Activated T-cell treated with anti-CD3 and anti-CD28 coated beads, Interleukin-2, amount 50 U/mL, for 24 hours (primary cell): Measurements from ENCODE around the gene TMOD3.
A peak's percentile ranks its signal among the peaks of the same experiment; 100 is the strongest.
"Not testable (repeated sequence)": the region's sequence is repeated elsewhere in the genome, so short reads cannot be mapped to it uniquely, and the experiment has no call there.

Experiments used
- DNase-seq: peaks from one replicate; pipeline ENCODE4 v3.0.0-alpha.2; 2020
- H3K27ac Mint-ChIP-seq: 2 replicates; pipeline ENCODE4 v1.8.0; 2020; ENCODE audit warnings: mild to moderate bottlenecking, mixed read lengths
- H3K27me3 Mint-ChIP-seq: 2 replicates; pipeline ENCODE4 v1.8.0; 2020; ENCODE audit warnings: mixed read lengths
- H3K36me3 Mint-ChIP-seq: 2 replicates; pipeline ENCODE4 v1.8.0; 2020; ENCODE audit warnings: low read depth, mixed read lengths
- H3K4me1 Mint-ChIP-seq: 2 replicates; pipeline ENCODE4 v1.8.0; 2020; ENCODE audit warnings: low read depth, mixed read lengths
- H3K4me3 Mint-ChIP-seq: 2 replicates; pipeline ENCODE4 v1.8.0; 2020; ENCODE audit warnings: mild to moderate bottlenecking, moderate library complexity, mixed read lengths
- H3K9me3 Mint-ChIP-seq: 2 replicates; pipeline ENCODE4 v1.8.0; 2020; ENCODE audit warnings: mixed read lengths

TMOD3 gene

GRCh38 chr15:51866161-51866560 lies 36.7 kb downstream of the TMOD3 start:
- H3K4me3 Mint-ChIP-seq: no peak overlapping the region
- H3K27ac Mint-ChIP-seq: no peak overlapping the region
- H3K9me3 Mint-ChIP-seq: no peaks in the 10 kb centered on the region
- peaks cover 44% of the 10 kb centered on the region for H3K4me1 Mint-ChIP-seq
- H3K36me3 Mint-ChIP-seq: peaks cover 78% of the 10 kb centered on the region
- H3K27me3 Mint-ChIP-seq: no peaks in the 10 kb centered on the region
- DNase-seq: no peak

GRCh38 chr15:51866751-51867150 lies 37.3 kb downstream of the TMOD3 start:
- Mint-ChIP-seq H3K27me3 (no peaks in the 10 kb centered on the region), H3K27ac (peak overlapping the region; percentile 45), H3K4me1 (peaks cover 38% of the 10 kb centered on the region), H3K36me3 (peaks cover 84% of the 10 kb centered on the region), H3K9me3 (no peaks in the 10 kb centered on the region), H3K4me3 (no peak overlapping the region)
- DNase-seq: no peak

DNA sequence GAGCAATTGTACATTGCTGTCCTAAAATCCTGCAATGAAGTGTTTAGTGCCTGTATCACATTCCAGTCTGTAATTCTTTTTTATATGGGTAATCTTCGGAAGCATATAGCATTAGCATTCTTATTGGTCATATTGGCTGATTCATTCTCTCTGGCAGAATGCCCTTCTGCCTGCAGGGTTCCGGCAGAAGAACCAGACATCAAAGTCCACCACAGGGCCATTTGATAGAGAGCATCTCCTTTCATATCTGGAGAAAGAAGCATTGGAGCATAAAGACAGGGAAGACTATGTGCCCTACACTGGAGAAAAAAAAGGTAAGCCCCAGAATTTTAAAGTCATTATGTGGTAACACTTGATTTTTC lies 39.6 kb downstream of the TMOD3 start:
- no peak overlapping the region for H3K27ac Mint-ChIP-seq
- H3K36me3 Mint-ChIP-seq: peaks cover 86% of the 10 kb centered on the region
- H3K4me1 Mint-ChIP-seq: peaks cover 15% of the 10 kb centered on the region

GRCh38 chr15:51870774-51871173 lies 41.3 kb downstream of the TMOD3 start:
- Mint-ChIP-seq H3K27ac (peak overlapping the region; percentile 64), H3K9me3 (no peaks in the 10 kb centered on the region), H3K36me3 (peaks cover 84% of the 10 kb centered on the region), H3K4me3 (no peak overlapping the region), H3K27me3 (no peaks in the 10 kb centered on the region), H3K4me1 (no peaks in the 10 kb centered on the region)
- DNase-seq: no peak

More for the DNA sequence above, 39.6 kb downstream of the TMOD3 start:
- no peak overlapping the region for H3K4me3 Mint-ChIP-seq
- no peaks in the 10 kb centered on the region for H3K9me3 Mint-ChIP-seq
- DNase-seq: no peak
- H3K27me3 Mint-ChIP-seq: no peaks in the 10 kb centered on the region

- no peaks in the 10 kb centered on the region for H3K9me3 Mint-ChIP-seq
- H3K27ac Mint-ChIP-seq: no peak overlapping the region
- peaks cover 23% of the 10 kb centered on the region for H3K4me1 Mint-ChIP-seq
- DNase-seq: no peak
- H3K36me3 Mint-ChIP-seq: peaks cover 68% of the 10 kb centered on the region
- H3K27me3 Mint-ChIP-seq: no peaks in the 10 kb centered on the region
- H3K4me3 Mint-ChIP-seq: no peak overlapping the region
Measured at GRCh38 chr15:51874751-51875644, 45.5 kb downstream of the TMOD3 start.

GRCh38 chr15:51876169-51876568 lies 46.7 kb downstream of the TMOD3 start:
- H3K27ac Mint-ChIP-seq: peak overlapping the region; percentile 6
- peaks cover 27% of the 10 kb centered on the region for H3K4me1 Mint-ChIP-seq
- H3K4me3 Mint-ChIP-seq: no peak overlapping the region
- H3K9me3 Mint-ChIP-seq: no peaks in the 10 kb centered on the region
- no peak for DNase-seq
- peaks cover 68% of the 10 kb centered on the region for H3K36me3 Mint-ChIP-seq
- no peaks in the 10 kb centered on the region for H3K27me3 Mint-ChIP-seq

GRCh38 chr15:51878446-51879386 lies 49.3 kb downstream of the TMOD3 start:
- Mint-ChIP-seq H3K27me3 (no peaks in the 10 kb centered on the region), H3K4me3 (no peak overlapping the region), H3K27ac (peak overlapping the region; percentile 47), H3K4me1 (peaks cover 28% of the 10 kb centered on the region), H3K36me3 (peaks cover 53% of the 10 kb centered on the region), H3K9me3 (no peaks in the 10 kb centered on the region)
- DNase-seq: no peak

GRCh38 chr15:51879555-51879954 lies 50.1 kb downstream of the TMOD3 start:
- Mint-ChIP-seq H3K4me1 (peaks cover 33% of the 10 kb centered on the region), H3K36me3 (peaks cover 58% of the 10 kb centered on the region), H3K27me3 (no peaks in the 10 kb centered on the region), H3K9me3 (no peaks in the 10 kb centered on the region), H3K27ac (peak overlapping the region; percentile 29), H3K4me3 (no peak overlapping the region)
- DNase-seq: no peak

DNA sequence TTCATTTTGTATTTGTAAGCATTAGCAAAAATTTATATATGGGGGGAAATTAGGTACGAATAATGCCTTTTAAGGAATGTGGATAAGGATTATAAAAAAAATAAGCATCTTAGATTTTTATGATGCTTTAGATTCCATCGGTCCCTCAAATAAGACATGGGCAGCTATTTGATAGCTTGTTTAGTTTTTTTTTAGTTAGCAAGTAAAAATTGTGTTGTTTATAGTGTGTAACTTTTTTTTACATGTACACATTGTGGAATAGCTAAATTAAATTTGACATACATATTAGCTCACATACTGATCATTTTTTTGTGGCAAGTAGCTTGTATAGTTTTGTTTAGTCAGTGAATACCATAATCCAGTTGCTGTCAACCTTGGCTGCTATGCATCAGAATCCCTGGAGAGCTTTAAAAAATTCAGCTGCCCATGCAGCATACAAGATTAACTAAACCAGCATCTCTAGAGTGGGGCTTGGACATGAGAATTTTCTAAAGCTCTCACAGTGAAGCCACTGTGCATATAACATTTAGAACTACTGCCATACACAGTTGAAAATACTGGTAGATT lies 53.9 kb downstream of the TMOD3 start:
- Mint-ChIP-seq H3K36me3 (peaks cover 55% of the 10 kb centered on the region), H3K27me3 (no peaks in the 10 kb centered on the region), H3K4me3 (no peak overlapping the region), H3K9me3 (no peaks in the 10 kb centered on the region), H3K4me1 (peaks cover 26% of the 10 kb centered on the region), H3K27ac (no peak overlapping the region)
- no peak for DNase-seq

DNA sequence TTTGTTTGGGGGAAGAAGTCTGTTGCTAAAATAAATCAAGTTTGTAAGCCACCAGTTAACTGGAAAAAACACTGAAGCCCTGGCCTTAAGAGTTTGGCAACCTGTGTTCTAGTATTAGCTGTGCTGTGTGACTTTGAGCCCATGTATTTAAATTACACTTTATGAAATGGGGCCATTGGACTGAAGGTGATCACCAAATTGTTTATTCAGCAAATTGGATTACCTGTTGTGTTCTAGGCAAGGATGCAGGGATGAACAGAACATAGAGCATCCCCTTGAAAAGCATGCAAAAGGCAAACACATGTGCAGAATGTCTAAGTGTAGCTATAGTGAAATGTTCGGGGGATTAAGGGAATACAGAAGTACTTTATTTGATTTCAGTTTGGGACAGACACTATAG lies 54.6 kb downstream of the TMOD3 start:
- DNase-seq: no peak
- Mint-ChIP-seq H3K27ac (no peak overlapping the region), H3K9me3 (no peaks in the 10 kb centered on the region), H3K27me3 (no peaks in the 10 kb centered on the region), H3K4me1 (peaks cover 23% of the 10 kb centered on the region), H3K4me3 (no peak overlapping the region), H3K36me3 (peaks cover 57% of the 10 kb centered on the region)

DNA sequence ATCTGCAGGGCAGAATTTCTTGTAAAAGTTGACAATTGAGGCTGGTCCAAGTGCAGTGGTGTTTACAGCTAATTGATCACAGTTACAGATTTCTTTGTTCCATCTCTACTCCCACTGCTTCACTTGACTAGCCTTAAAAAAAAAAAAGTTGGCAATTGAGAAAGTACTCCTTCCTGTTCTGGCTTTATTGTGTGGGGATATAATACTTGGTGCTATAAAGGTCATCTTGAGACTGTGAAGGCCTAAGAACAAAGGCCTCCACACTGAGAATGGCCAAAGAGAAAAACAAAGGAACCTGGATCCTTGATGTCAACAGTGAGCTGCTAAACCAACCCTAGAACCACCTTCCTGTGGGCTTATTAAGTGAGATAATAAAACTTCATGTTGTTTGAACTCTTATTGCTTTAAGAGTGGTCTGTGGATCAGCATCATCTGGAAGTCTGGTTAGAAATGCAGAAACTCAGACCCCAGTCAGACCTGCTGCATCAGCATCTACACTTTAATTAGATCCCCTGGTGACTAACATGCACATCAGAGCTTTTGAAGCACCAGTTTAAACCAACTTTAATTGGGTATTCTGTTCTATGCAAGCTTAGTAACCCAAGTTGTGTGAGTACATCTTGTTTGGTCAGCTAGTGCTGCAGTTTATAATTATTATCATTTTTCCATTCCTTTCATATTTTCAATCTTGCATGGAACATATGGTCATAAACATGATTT lies 55.2 kb downstream of the TMOD3 start:
- H3K9me3 Mint-ChIP-seq: no peaks in the 10 kb centered on the region
- DNase-seq: no peak
- peak overlapping the region; percentile 8 for H3K27ac Mint-ChIP-seq
- no peaks in the 10 kb centered on the region for H3K27me3 Mint-ChIP-seq
- H3K36me3 Mint-ChIP-seq: peaks cover 62% of the 10 kb centered on the region
- H3K4me3 Mint-ChIP-seq: no peak overlapping the region
- peaks cover 16% of the 10 kb centered on the region for H3K4me1 Mint-ChIP-seq

GRCh38 chr15:51885758-51886157 lies 56.3 kb downstream of the TMOD3 start:
- not testable (repeated sequence) for DNase-seq, H3K27me3 Mint-ChIP-seq, H3K4me3 Mint-ChIP-seq, H3K9me3 Mint-ChIP-seq, H3K27ac Mint-ChIP-seq
- Mint-ChIP-seq H3K4me1 (peaks cover 12% of the 10 kb centered on the region), H3K36me3 (peaks cover 61% of the 10 kb centered on the region)

DNA sequence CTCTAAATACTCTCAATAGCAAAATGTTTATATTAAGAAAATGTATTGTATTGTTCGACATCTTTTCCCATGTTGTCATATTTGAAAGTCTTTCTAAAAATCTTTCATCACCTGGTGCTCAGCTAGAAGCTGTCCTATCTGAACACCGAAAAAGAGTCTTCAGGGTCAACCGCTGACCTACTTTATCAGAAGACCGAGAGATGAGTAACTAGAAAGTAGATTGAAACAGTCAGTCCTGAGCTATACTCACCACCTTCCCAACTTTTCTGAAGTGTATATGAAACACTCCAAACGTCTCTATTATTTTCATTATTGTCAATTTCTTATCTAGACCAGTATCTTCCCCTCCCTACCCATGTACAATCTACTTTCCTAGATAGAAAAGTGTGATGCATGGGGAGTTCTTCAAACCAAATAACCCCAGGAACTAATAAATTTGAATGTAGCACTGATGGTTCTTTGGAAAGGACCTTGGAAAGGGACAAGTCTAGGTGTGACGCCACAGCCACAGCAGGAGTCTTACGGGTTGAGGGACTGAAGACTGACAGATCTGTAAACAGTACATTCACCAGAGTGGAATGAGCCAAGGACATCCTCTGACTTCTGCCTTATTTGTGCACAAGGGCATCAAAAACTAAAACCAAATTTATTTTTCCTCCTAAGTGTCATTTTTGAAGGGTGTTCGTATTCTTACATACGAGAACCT lies 58.6 kb downstream of the TMOD3 start:
- no peaks in the 10 kb centered on the region for H3K27me3 Mint-ChIP-seq
- H3K36me3 Mint-ChIP-seq: peaks cover 71% of the 10 kb centered on the region
- no peak overlapping the region for H3K4me3 Mint-ChIP-seq
- peaks cover 10% of the 10 kb centered on the region for H3K4me1 Mint-ChIP-seq
- H3K27ac Mint-ChIP-seq: no peak overlapping the region
- no peak for DNase-seq
- no peaks in the 10 kb centered on the region for H3K9me3 Mint-ChIP-seq
